ENCODE measurements around the gene TBC1D23.
"Not testable (repeated sequence)": the region's sequence is repeated elsewhere in the genome, so short reads cannot be mapped to it uniquely, and the experiment has no call there.

TBC1D23 gene

GRCh38 chr3:100254168-100254777, 6.5 kb upstream of the TBC1D23 start:
- no peak overlapping the region for H3K4me3 ChIP-seq (ENCODE audit: low read depth, low read length)
- TF ChIP-seq CTCF (IDR thresholded peaks at IDR 0.05; ENCODE audit: borderline replicate concordance, insufficient read depth, low read depth, low read length) = peak; percentile 69; the same call in 1 of the 2 replicates

GRCh38 chr3:100256731-100257151, 4.1 kb upstream of the TBC1D23 start:
- no peak for TF ChIP-seq CTCF (IDR thresholded peaks at IDR 0.05; ENCODE audit: borderline replicate concordance, insufficient read depth, low read depth, low read length)
- H3K4me3 ChIP-seq (ENCODE audit: low read depth, low read length) = no peak overlapping the region

GRCh38 chr3:100257586-100257985, 3.2 kb upstream of the TBC1D23 start:
- no peak overlapping the region for H3K4me3 ChIP-seq (ENCODE audit: low read depth, low read length)
- TF ChIP-seq CTCF (IDR thresholded peaks at IDR 0.05; ENCODE audit: borderline replicate concordance, insufficient read depth, low read depth, low read length) = no peak

- no peak overlapping the region for H3K4me3 ChIP-seq (ENCODE audit: low read depth, low read length)
- TF ChIP-seq CTCF (IDR thresholded peaks at IDR 0.05; ENCODE audit: borderline replicate concordance, insufficient read depth, low read depth, low read length) = no peak
Observed at GRCh38 chr3:100260081-100260684, 609 bp upstream of the TBC1D23 start.

GRCh38 chr3:100261485-100261903, 702 bp downstream of the TBC1D23 start:
- no peak for TF ChIP-seq CTCF (IDR thresholded peaks at IDR 0.05; ENCODE audit: borderline replicate concordance, insufficient read depth, low read depth, low read length)
- H3K4me3 ChIP-seq (ENCODE audit: low read depth, low read length) = peak overlapping the region; percentile 100

GRCh38 chr3:100262925-100263324, 2.1 kb downstream of the TBC1D23 start:
- H3K4me3 ChIP-seq (ENCODE audit: low read depth, low read length) = not testable (repeated sequence)

- no peak overlapping the region for H3K4me3 ChIP-seq (ENCODE audit: low read depth, low read length)
- no peak for TF ChIP-seq CTCF (IDR thresholded peaks at IDR 0.05; ENCODE audit: borderline replicate concordance, insufficient read depth, low read depth, low read length)
Observed at GRCh38 chr3:100263583-100263982, 2.8 kb downstream of the TBC1D23 start.

Measured in GM12875 (cell line).